Choroid plexus epithelial cell (primary cell): ENCODE results near the gene KRTAP4-12.
"Not testable (repeated sequence)": the region's sequence is repeated elsewhere in the genome, so short reads cannot be mapped to it uniquely, and the experiment has no call there.

Experiments used
- DNase-seq: peaks from one replicate; pipeline ENCODE4 v3.0.0-alpha.2; 2010; ENCODE audit warnings: low read depth
- H3K4me3 ChIP-seq: 2 replicates; pipeline ENCODE4 v1.5.1; 2011; ENCODE audit warnings: low read depth, mild to moderate bottlenecking, control low read depth, low read length, moderate library complexity
- CTCF ChIP-seq: conservative IDR thresholded peaks from 2 replicates; pipeline ENCODE4 v1.5.1; 2011; ENCODE audit warnings: low read depth, mild to moderate bottlenecking, control low read depth, inconsistent platforms, low read length, moderate library complexity

Gene KRTAP4-12

GRCh38 chr17:41107941-41108450, 16.0 kb downstream of the KRTAP4-12 start:
- H3K4me3 ChIP-seq, result no peak overlapping the region
- no peak for DNase-seq
- TF ChIP-seq CTCF, result no peak

- not testable (repeated sequence) for H3K4me3 ChIP-seq, DNase-seq
Observed at GRCh38 chr17:41105347-41105746, 18.6 kb downstream of the KRTAP4-12 start, which contains the start of gene KRTAP4-9. KRTAP4-9 (plus strand) TSS chr17:41105389; CDS start chr17:41105389, 0 bp downstream.

- H3K4me3 ChIP-seq, DNase-seq: not testable (repeated sequence)
Observed at GRCh38 chr17:41104386-41105038, 19.5 kb downstream of the KRTAP4-12 start.

GRCh38 chr17:41103896-41104295, 20.1 kb downstream of the KRTAP4-12 start:
- no peak for TF ChIP-seq CTCF
- no peak overlapping the region for H3K4me3 ChIP-seq
- DNase-seq, result no peak

DNA sequence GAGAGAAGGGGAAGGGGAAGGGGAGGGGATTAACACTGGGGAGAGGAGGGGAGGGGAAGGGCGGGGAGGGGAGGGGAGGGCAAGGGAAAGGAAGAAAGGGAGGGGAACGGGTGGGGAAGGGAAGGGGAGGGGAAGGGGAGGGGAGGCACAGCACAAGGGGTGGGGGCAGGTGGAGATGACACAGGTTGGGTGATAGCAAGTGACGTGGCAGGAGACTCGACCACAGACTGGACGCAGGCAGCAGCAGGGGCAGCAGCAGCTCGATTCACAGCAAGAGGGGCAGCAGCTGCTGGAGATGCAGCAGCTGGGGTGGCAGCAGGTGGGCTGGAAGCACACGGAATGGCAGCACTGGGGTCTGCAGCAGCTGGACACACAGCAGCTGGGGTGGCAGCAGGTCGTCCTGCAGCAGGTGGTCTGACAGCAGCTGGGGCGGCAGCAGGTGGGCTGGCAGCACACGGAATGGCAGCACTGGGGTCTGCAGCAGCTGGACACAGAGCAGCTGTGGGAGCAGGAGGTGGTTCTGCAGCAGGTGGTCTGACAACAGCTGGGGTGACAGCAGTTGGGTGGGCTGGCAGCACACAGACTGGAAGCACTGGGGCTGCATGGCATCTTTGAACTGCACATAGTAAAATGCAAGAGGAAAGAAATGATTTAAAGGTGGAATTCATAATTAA, 22.3 kb downstream of the KRTAP4-12 start, which contains the start of gene KRTAP4-16:
Gene KRTAP4-16, minus strand, starts transcription at position 624 of the 674 bp plus-strand sequence. Its CDS starts 0 bp downstream, at position 624.
- H3K4me3 ChIP-seq, result no peak within 1 kb of the TSS
- TF ChIP-seq CTCF, result no peak
- DNase-seq, result no peak

DNA sequence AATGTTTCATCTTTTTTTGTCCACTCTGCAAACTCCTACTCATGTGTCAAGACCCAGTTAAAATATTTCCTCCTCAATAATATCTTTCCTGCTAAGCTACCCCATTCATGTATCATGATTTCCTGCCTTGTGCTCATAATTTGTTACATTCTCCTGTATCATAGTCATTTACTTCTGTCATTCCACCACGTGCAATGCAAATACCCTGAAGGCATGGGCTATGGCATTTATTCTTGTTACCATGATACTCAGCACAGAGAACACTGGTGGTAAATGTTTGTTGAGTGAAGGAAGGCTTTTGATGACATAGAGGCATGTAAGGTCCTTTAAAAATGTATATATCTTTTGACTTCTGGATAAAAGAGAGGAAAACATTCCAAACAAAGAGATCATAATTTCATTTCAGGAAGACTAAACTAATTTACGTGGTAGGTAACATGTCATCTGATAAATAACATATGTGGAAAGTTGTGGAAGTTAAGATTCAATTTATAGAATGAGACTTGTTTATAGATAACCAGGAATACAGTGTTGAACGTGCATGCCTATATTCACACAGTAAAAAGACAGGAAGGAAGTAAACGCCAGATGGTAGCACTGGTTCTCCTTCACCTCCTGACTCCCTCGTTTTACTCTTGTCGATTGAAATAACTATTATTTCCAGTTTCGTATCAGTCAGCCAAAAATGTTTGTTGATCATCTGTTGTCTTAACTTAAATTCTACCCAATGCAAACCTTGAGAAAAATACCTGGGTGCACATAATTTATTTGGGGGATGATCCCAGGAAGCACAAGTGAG, 24.1 kb downstream of the KRTAP4-12 start:
- DNase-seq, H3K4me3 ChIP-seq: not testable (repeated sequence)

GRCh38 chr17:41098481-41098880, 25.5 kb downstream of the KRTAP4-12 start:
- no peak for DNase-seq
- TF ChIP-seq CTCF, result no peak
- H3K4me3 ChIP-seq, result no peak overlapping the region

DNA sequence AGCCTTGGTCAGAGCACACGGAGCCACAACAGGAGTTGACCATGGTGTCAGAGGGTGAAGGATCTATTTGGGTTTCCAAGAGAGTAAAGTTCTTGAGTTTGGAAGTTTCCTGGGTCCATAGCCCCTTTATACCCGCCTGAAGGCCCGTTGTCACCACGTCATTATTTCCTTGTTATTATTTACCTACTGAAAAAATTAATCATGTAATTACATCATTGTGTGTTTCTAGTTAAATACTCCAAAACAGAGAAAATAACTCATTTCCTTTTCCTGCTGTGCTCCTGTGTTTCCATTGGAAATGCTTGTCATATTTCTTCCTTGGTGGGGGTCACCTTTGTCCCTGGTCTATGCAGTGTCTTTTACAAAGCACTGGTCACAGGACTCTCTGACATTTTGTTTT, 25.9 kb downstream of the KRTAP4-12 start, which contains the start of gene KRTAP4-8:
Gene KRTAP4-8, minus strand, starts transcription at position 101 of the 400 bp plus-strand sequence. Its CDS starts 58 bp downstream, at position 43.
- no peak within 1 kb of the TSS for H3K4me3 ChIP-seq
- TF ChIP-seq CTCF, result no peak
- no peak for DNase-seq
